Smooth muscle cell of bladder (primary cell): ENCODE results near the gene SOCS3. TPM values are rescaled to one million over a fixed set of nuclear protein-coding genes. Genes with fewer than 3 reads are reported as not detected.

ENCODE experiments used
- total RNA-seq: library from RNA; depleted of rRNA; stranded (reverse); fragments of >200 nt; gene quantifications from 2 replicates; pipeline ENCODE4 v1.2.3, GENCODE V29; 2014

SOCS3 gene
- total RNA-seq: 112 and 138 TPM in 2 replicates

GRCh38 chr17:78359997-78360370, at the start of gene SOCS3:
Gene SOCS3 (minus strand): TSS chr17:78360077. CDS start chr17:78359095, 982 bp downstream.

GRCh38 chr17:78378225-78379130, 18.6 kb upstream of the SOCS3 start, which contains the start of gene PGS1:
Gene PGS1 (plus strand): TSS chr17:78378649. CDS start chr17:78378666, 17 bp downstream.

Other genes with a start within 250 kb of the SOCS3 start
- gene TMC6, start 231.3 kb downstream of the SOCS3 start, total RNA-seq: 0.28 and 0.92 TPM in 2 replicates
- not detected in 2 replicates for gene TMC8, start 229.3 kb downstream of the SOCS3 start, total RNA-seq
- not detected in 2 replicates for gene C17orf99, start 213.7 kb downstream of the SOCS3 start, total RNA-seq
- gene SYNGR2, start 191.5 kb downstream of the SOCS3 start, total RNA-seq: 12.8 and 15.3 TPM in 2 replicates
- 25.8 and 33.8 TPM in 2 replicates for gene TK1, start 173.0 kb downstream of the SOCS3 start, total RNA-seq
- gene AFMID, start 172.7 kb downstream of the SOCS3 start, total RNA-seq: 19.8 and 32.2 TPM in 2 replicates
- gene BIRC5, start 145.8 kb downstream of the SOCS3 start, total RNA-seq: 10.5 and 15.5 TPM in 2 replicates
- gene TMEM235, start 128.4 kb downstream of the SOCS3 start, total RNA-seq: not detected in 2 replicates
- 29.2 and 32.5 TPM in 2 replicates for gene PGS1, start 18.6 kb upstream of the SOCS3 start, total RNA-seq
- under 0.01 TPM in 1 of 2 replicates, not detected in the other for gene DNAH17, start 217.3 kb upstream of the SOCS3 start, total RNA-seq